BJ (cell line): ENCODE data around the gene GAK. TPM values are rescaled to one million over a fixed set of nuclear protein-coding genes. Genes with fewer than 3 reads are reported as not detected.

Experiments used
- CTCF ChIA-PET: fragments of 350-600 bp; formaldehyde crosslinking; extraction: SDS; loops from one replicate; lab custom pipeline; 2021; ENCODE audit warnings: antibody characterized with exemption, inconsistent platforms; lab: Yijun Ruan, JAX
- POLR2A ChIA-PET: fragments of 300-600 bp; sonication (Branson Sonifier 250); formaldehyde crosslinking; extraction: SDS; loops from one replicate; lab custom pipeline; 2021; ENCODE audit warnings: antibody characterized with exemption; lab: Charles Lee
- DNase-seq: peaks from one replicate; pipeline ENCODE4 v3.0.0-alpha.2; 2011; ENCODE audit warnings: low read depth
- H3K27me3 ChIP-seq: 2 replicates; pipeline ENCODE4 v1.6.0; 2011; ENCODE audit warnings: low read length; ENCODE audit not compliant: control insufficient read depth, insufficient read depth
- H3K36me3 ChIP-seq: 2 replicates; pipeline ENCODE4 v1.5.1; 2011; ENCODE audit warnings: low read length; ENCODE audit not compliant: control insufficient read depth, insufficient read depth
- H3K4me3 ChIP-seq: 2 replicates; pipeline ENCODE4 v1.5.1; 2011; ENCODE audit warnings: low read depth, mild to moderate bottlenecking, control low read depth, low read length
- polyA plus RNA-seq: library from polyadenylated mRNA; depleted of rRNA; stranded (reverse); fragments of >200 nt; gene quantifications from 2 replicates; pipeline ENCODE4 v1.2.3, GENCODE V29; 2011
- TF ChIP-seq, protein P1 (sequence below): IDR thresholded peaks from 2 replicates; pipeline ENCODE4 v1.5.1; 2011; ENCODE audit warnings: low read depth, mild to moderate bottlenecking, control low read depth, inconsistent platforms, low read length, moderate library complexity; ENCODE audit not compliant: insufficient read depth

The GAK gene
- polyA plus RNA-seq, 1 experiment = 26.3 TPM

GRCh38 chr4:851701-852430, 80.2 kb downstream of the GAK start:
- CTCF ChIA-PET = interaction anchor here (1.1 kb wide), 1 partner anchor 9 kb away, joined by 4 read pairs; no protein-coding TSS in a partner anchor
- Histone ChIP-seq H3K27me3 (no peaks in the 10 kb centered on the region), H3K36me3 (peaks cover 18% of the 10 kb centered on the region), H3K4me3 (no peak overlapping the region)
- POLR2A ChIA-PET = no interaction called here
- TF ChIP-seq, protein P1, sequence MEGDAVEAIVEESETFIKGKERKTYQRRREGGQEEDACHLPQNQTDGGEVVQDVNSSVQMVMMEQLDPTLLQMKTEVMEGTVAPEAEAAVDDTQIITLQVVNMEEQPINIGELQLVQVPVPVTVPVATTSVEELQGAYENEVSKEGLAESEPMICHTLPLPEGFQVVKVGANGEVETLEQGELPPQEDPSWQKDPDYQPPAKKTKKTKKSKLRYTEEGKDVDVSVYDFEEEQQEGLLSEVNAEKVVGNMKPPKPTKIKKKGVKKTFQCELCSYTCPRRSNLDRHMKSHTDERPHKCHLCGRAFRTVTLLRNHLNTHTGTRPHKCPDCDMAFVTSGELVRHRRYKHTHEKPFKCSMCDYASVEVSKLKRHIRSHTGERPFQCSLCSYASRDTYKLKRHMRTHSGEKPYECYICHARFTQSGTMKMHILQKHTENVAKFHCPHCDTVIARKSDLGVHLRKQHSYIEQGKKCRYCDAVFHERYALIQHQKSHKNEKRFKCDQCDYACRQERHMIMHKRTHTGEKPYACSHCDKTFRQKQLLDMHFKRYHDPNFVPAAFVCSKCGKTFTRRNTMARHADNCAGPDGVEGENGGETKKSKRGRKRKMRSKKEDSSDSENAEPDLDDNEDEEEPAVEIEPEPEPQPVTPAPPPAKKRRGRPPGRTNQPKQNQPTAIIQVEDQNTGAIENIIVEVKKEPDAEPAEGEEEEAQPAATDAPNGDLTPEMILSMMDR = no peak
- DNase-seq = no peak

- ChIA-PET POLR2A (no interaction called here), CTCF (interaction anchor here (1.1 kb wide), 1 partner anchor 11 kb away, joined by 4 read pairs; no protein-coding TSS in a partner anchor)
- no peak for DNase-seq
- H3K4me3 ChIP-seq = no peak overlapping the region
- no peaks in the 10 kb centered on the region for H3K27me3 ChIP-seq
- TF ChIP-seq, protein P1 = no peak
- peaks cover 16% of the 10 kb centered on the region for H3K36me3 ChIP-seq
These were observed 81.7 kb downstream of the GAK start for GRCh38 chr4:850323-850945.

DNA sequence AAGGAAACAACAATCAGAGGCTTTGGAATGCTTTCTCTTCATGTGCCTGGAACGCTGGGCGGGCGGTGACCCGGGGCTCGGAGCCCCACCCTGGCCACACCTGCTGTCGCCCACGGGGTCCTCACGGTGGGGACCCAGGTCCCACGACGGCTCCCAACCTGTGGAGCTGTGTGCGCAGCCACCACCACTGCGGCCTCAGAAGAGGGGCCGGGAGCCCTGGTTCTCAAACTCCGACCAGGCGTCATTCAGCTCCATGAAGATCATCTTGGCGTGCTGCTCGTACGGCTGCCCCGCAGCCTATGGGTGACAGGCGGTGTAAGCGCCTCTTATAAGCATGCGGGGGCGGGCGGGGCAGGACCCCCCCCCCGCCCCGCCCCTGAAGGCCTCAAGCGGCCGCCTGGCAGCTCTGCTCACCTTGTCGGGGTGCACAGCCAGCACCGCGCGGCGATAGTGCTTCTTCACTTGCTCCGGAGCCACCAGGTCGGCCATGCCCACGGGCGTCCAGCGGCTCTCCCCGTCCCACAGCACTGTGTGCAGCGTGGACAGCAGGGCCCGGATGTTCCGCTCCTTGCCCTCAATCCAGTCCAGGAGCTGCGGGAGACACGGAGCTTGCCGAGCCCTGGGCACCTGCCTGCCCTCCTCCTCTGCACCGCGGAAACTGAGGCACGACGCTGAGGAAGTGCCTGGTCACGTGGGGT, 82.5 kb downstream of the GAK start:
- H3K27me3 ChIP-seq = no peaks in the 10 kb centered on the region

GRCh38 chr4:848803-849477, 83.2 kb downstream of the GAK start:
- Histone ChIP-seq H3K36me3 (peaks cover 16% of the 10 kb centered on the region), H3K4me3 (no peak overlapping the region), H3K27me3 (no peaks in the 10 kb centered on the region)
- CTCF ChIA-PET = no interaction called here
- POLR2A ChIA-PET = no interaction called here
- DNase-seq = no peak
- TF ChIP-seq, protein P1 = no peak

More for the DNA sequence above, 82.5 kb downstream of the GAK start:
- POLR2A ChIA-PET = no interaction called here
- H3K4me3 ChIP-seq = no peak overlapping the region
- TF ChIP-seq, protein P1 = no peak
- CTCF ChIA-PET = no interaction called here
- H3K36me3 ChIP-seq = peaks cover 16% of the 10 kb centered on the region
- no peak for DNase-seq
